GM19455 (cell line): ENCODE measurements around the gene FAM209A.
"Not testable (repeated sequence)": the region's sequence is repeated elsewhere in the genome, so short reads cannot be mapped to it uniquely, and the experiment has no call there.

ENCODE experiments used
- ATAC-seq: cut with Tn5 transposase; IDR thresholded peaks from one replicate; pipeline ENCODE4 v1.9.1; 2021; ENCODE audit not compliant: unreplicated experiment

FAM209A gene

GRCh38 chr20:56524444-56524843, at the start of gene FAM209A:
Gene FAM209A (plus strand): TSS chr20:56524744. CDS start chr20:56524809, 65 bp downstream.
- not testable (repeated sequence) for ATAC-seq

GRCh38 chr20:56483970-56484369, 40.6 kb upstream of the FAM209A start:
- no peak for ATAC-seq

GRCh38 chr20:56487216-56487615, 37.3 kb upstream of the FAM209A start:
- ATAC-seq: no peak

- ATAC-seq: no peak
Measured at GRCh38 chr20:56488566-56488965, 36.0 kb upstream of the FAM209A start.

- no peak for ATAC-seq
Measured at GRCh38 chr20:56501116-56501515, 23.4 kb upstream of the FAM209A start.

- ATAC-seq: no peak
Measured at GRCh38 chr20:56503916-56504315, 20.6 kb upstream of the FAM209A start.

GRCh38 chr20:56504373-56505005, 20.1 kb upstream of the FAM209A start:
- ATAC-seq: no peak

GRCh38 chr20:56506103-56506502, 18.4 kb upstream of the FAM209A start:
- no peak for ATAC-seq

GRCh38 chr20:56511926-56512325, 12.6 kb upstream of the FAM209A start:
- ATAC-seq: no peak

GRCh38 chr20:56513161-56514150, 11.1 kb upstream of the FAM209A start:
- ATAC-seq: no peak

GRCh38 chr20:56516631-56517030, 7.9 kb upstream of the FAM209A start:
- ATAC-seq: no peak

GRCh38 chr20:56517211-56517610, 7.3 kb upstream of the FAM209A start:
- ATAC-seq: no peak

GRCh38 chr20:56517641-56518040, 6.9 kb upstream of the FAM209A start:
- ATAC-seq: no peak

GRCh38 chr20:56518126-56518525, 6.4 kb upstream of the FAM209A start:
- ATAC-seq: no peak

GRCh38 chr20:56518721-56519398, 5.7 kb upstream of the FAM209A start:
- no peak for ATAC-seq

GRCh38 chr20:56519551-56519950, 5.0 kb upstream of the FAM209A start:
- no peak for ATAC-seq

- no peak for ATAC-seq
Measured at GRCh38 chr20:56520180-56520579, 4.4 kb upstream of the FAM209A start.

GRCh38 chr20:56520746-56521354, 3.7 kb upstream of the FAM209A start:
- not testable (repeated sequence) for ATAC-seq

GRCh38 chr20:56522311-56522710, 2.2 kb upstream of the FAM209A start:
- ATAC-seq: no peak

- ATAC-seq: no peak
Measured at GRCh38 chr20:56527521-56527920, 3.0 kb downstream of the FAM209A start.

GRCh38 chr20:56532946-56533345, 8.4 kb downstream of the FAM209A start, which contains the start of gene FAM209B:
Gene FAM209B (plus strand): TSS chr20:56533246. CDS start chr20:56533342, 96 bp downstream.
- ATAC-seq: not testable (repeated sequence)
